Measurements from ENCODE around the gene SEMA3D. TPM values are rescaled to one million over a fixed set of nuclear protein-coding genes. Genes with fewer than 3 reads are reported as not detected.

The SEMA3D gene
- total and polyA plus RNA-seq, 4 donors = 0.53 to 49.0 (median 2.6) TPM

DNA sequence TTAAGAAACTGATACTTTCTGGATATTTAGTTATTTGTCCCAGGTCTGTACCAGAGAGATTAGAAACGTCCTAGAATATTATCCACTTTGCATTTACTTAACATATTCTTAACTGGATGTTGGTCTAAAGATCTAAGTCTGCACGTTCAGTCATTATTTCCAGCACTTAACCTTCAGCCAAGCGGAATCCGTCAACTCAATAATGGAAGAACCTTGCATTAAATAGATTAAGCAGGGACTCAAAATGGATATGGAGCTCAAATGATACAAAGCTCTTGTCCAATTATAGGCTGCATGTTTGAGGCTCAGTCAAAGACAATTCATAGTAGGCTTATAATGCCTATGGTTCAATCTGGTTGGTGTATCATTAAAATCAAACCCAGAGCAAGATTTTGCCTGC, 162.9 kb downstream of the SEMA3D start:
- Histone ChIP-seq H3K4me3 (no peak overlapping the region), H3K27me3 (ENCODE audit: control insufficient read depth in 3 of 3, insufficient read depth in 3 of 3, low read length in 2 of 3) (no peaks in the 10 kb centered on the region), H3K36me3 (ENCODE audit: control insufficient read depth in 4 of 4, insufficient read depth in 4 of 4, low read length in 4 of 4) (peaks cover 0 to 13% (median 2%) of the 10 kb centered on the region in 4 donors), H3K4me1 (ENCODE audit: control insufficient read depth in 5 of 5, insufficient read depth in 5 of 5, low read length in 5 of 5) (peaks cover 0 to 10% (median 0%) of the 10 kb centered on the region in 5 donors), H3K27ac (ENCODE audit: low read depth in 1 of 2, low read length in 1 of 2) (no peak overlapping the region), H3K9me3 (ENCODE audit: control insufficient read depth in 4 of 4, insufficient read depth in 3 of 4, low read length in 3 of 4) (no peaks in the 10 kb centered on the region), H3K9ac (ENCODE audit: insufficient read depth in 1 of 2, low read length in 2 of 2) (no peak overlapping the region)
- 81 to 82% methylated on average over 4 of the region's 4 CpGs for WGBS, 2 donors
- no peak for DNase-seq
- TF ChIP-seq, protein P1, sequence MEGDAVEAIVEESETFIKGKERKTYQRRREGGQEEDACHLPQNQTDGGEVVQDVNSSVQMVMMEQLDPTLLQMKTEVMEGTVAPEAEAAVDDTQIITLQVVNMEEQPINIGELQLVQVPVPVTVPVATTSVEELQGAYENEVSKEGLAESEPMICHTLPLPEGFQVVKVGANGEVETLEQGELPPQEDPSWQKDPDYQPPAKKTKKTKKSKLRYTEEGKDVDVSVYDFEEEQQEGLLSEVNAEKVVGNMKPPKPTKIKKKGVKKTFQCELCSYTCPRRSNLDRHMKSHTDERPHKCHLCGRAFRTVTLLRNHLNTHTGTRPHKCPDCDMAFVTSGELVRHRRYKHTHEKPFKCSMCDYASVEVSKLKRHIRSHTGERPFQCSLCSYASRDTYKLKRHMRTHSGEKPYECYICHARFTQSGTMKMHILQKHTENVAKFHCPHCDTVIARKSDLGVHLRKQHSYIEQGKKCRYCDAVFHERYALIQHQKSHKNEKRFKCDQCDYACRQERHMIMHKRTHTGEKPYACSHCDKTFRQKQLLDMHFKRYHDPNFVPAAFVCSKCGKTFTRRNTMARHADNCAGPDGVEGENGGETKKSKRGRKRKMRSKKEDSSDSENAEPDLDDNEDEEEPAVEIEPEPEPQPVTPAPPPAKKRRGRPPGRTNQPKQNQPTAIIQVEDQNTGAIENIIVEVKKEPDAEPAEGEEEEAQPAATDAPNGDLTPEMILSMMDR (IDR thresholded peaks at IDR 0.05; ENCODE audit: control extremely low read depth, extremely low read depth) = no peak
- no peak for ATAC-seq (ENCODE audit: insufficient read depth, low FRiP score)

DNA sequence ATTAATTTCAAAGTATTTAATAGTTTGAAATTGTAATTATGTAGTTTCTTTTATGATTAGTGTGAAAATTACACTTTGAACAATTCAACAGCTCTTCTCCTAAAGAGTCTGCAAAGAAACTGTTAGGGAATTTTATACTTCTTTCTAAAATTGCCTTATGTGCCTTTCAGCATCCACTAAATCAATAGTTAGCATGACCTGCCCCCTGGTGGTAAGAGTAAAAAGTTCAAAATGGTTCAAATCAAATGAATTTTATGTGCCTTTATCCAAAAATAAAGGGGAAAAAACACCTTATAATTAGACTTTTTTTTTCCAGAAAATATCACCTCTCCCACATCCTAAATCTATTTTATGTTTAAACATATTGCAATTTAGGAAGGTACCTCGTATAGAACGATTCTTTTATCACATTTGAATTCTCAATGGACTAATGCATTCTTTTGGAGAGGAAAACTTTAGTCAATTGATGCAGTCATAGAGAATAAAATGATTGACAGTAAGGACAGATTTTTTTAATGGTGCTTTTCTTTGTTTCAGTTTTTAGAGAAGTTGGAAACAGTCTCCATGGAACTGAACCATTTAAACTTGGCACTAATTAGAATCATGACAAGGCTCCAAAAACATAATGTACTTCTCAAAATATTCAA, 163.7 kb downstream of the SEMA3D start:
- ATAC-seq (ENCODE audit: insufficient read depth, low FRiP score) (no peak), DNase-seq (peak; percentile 39 to 82 (median 81))
- TF ChIP-seq, protein P1 (IDR thresholded peaks at IDR 0.05; ENCODE audit: control extremely low read depth, extremely low read depth) = peak; percentile 54

DNA sequence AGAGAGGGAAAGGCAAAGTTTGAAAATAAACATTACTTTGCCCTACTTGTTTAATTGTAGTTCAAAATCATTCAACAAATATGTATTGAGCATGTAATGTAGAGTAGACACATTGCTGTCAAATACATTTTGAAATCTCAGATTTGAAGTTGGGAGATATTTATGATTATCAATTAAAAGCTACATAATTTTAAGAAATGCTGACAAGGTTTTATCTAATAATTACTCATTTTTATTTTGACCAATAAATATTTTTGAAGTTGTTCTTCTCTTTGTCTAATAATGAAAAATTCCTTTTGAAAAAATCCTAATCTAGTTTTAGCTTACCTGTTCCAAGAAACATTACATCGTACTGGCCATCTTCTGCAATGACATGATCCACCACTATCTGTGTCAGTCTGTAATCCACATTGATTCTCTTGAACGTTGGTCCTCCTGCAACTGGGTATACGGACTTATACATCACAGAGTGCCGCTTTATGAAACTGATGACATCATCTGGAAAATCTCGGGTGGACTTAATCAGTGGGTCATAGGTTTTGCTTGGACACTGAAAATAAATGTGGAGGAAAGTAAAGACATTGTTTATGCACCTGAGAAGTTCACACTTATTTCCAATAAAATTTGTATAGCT, 164.7 kb downstream of the SEMA3D start:
- Histone ChIP-seq H3K9me3 (ENCODE audit: control insufficient read depth in 4 of 4, insufficient read depth in 3 of 4, low read length in 3 of 4) (no peaks in the 10 kb centered on the region), H3K4me1 (ENCODE audit: control insufficient read depth in 5 of 5, insufficient read depth in 5 of 5, low read length in 5 of 5) (peaks cover 0 to 10% (median 0%) of the 10 kb centered on the region in 5 donors), H3K9ac (ENCODE audit: insufficient read depth in 1 of 2, low read length in 2 of 2) (no peak overlapping the region), H3K27ac (ENCODE audit: low read depth in 1 of 2, low read length in 1 of 2) (no peak overlapping the region), H3K36me3 (ENCODE audit: control insufficient read depth in 4 of 4, insufficient read depth in 4 of 4, low read length in 4 of 4) (peaks cover 0 to 2% (median 0%) of the 10 kb centered on the region in 4 donors), H3K27me3 (ENCODE audit: control insufficient read depth in 3 of 3, insufficient read depth in 3 of 3, low read length in 2 of 3) (no peaks in the 10 kb centered on the region), H3K4me3 (no peak overlapping the region)
- ATAC-seq (ENCODE audit: insufficient read depth, low FRiP score) = no peak
- no peak for DNase-seq
- TF ChIP-seq, protein P1 (IDR thresholded peaks at IDR 0.05; ENCODE audit: control extremely low read depth, extremely low read depth) = no peak
- WGBS, 2 donors = 76 to 83% methylated on average over 5 of the region's 5 CpGs

More for the DNA sequence above, 163.7 kb downstream of the SEMA3D start:
- WGBS, 2 donors = 25 to 28% methylated on average over 2 of the region's 2 CpGs
- no peaks in the 10 kb centered on the region for H3K27me3 ChIP-seq (ENCODE audit: control insufficient read depth in 3 of 3, insufficient read depth in 3 of 3, low read length in 2 of 3)
- H3K4me1 ChIP-seq (ENCODE audit: control insufficient read depth in 5 of 5, insufficient read depth in 5 of 5, low read length in 5 of 5) = peaks cover 0 to 10% (median 0%) of the 10 kb centered on the region in 5 donors
- no peak overlapping the region for H3K4me3 ChIP-seq
- no peak overlapping the region for H3K9ac ChIP-seq (ENCODE audit: insufficient read depth in 1 of 2, low read length in 2 of 2)
- H3K36me3 ChIP-seq (ENCODE audit: control insufficient read depth in 4 of 4, insufficient read depth in 4 of 4, low read length in 4 of 4) = peaks cover 0 to 6% (median 0%) of the 10 kb centered on the region in 4 donors
- H3K27ac ChIP-seq (ENCODE audit: low read depth in 1 of 2, low read length in 1 of 2) = no peak overlapping the region
- H3K9me3 ChIP-seq (ENCODE audit: control insufficient read depth in 4 of 4, insufficient read depth in 3 of 4, low read length in 3 of 4) = no peaks in the 10 kb centered on the region
